Measurements from ENCODE around the gene EVI2A.

- TF ChIP-seq CTCF (IDR thresholded peaks at IDR 0.05) (no peak), POLR2A (IDR thresholded peaks at IDR 0.05) (no peak)
Observed at GRCh38 chr17:31364012-31364411, 42.6 kb upstream of the EVI2A start.

Data from prostate gland (tissue), 2 donors.